IMR-90 (cell line): ENCODE measurements around the gene LUZP2. TPM values are rescaled to one million over a fixed set of nuclear protein-coding genes. Genes with fewer than 3 reads are reported as not detected.

Experiments used
- ATAC-seq: fragments of 200-7000 bp; cut with Tn5 transposase; 2 replicates; pipeline ENCODE4 v1.9.1; 2020; ENCODE audit warnings: low read depth, mild to moderate bottlenecking, moderate library complexity
- BruUV-seq: library from RNA; stranded (reverse); fragments of 400-500 nt; replicated peaks from 2 replicates; lab custom pipeline; 2021; lab: Mats Ljungman, UMichigan
- CTCF ChIA-PET: fragments of 300-600 bp; formaldehyde crosslinking; extraction: SDS; loops from one replicate; lab custom pipeline; 2021; ENCODE audit warnings: antibody characterized with exemption; lab: Yijun Ruan, JAX
- POLR2A ChIA-PET: fragments of 300-600 bp; sonication (Branson Sonifier 250); formaldehyde crosslinking; loops from one replicate; lab custom pipeline; 2022; ENCODE audit warnings: antibody characterized with exemption; ENCODE audit not compliant: unreplicated experiment; lab: Charles Lee
- DNase-seq: peaks from one replicate; pipeline ENCODE4 v3.0.0; 2013
- H2AFZ ChIP-seq: replicated peaks from 2 replicates; pipeline ENCODE3; 2013; ENCODE audit warnings: low read length, mild to moderate bottlenecking; ENCODE audit not compliant: poor library complexity
- H2AK5ac ChIP-seq: 2 replicates; pipeline ENCODE4 v1.6.1; 2013; ENCODE audit warnings: low read depth, low read length, inconsistent platforms
- H2AK9ac ChIP-seq: replicated peaks from 2 replicates; pipeline ENCODE3; 2013; ENCODE audit warnings: mild to moderate bottlenecking, low read depth, low read length, moderate library complexity; ENCODE audit not compliant: poor library complexity
- H2BK120ac ChIP-seq: 2 replicates; pipeline ENCODE4 v1.6.1; 2013; ENCODE audit warnings: low read depth, low read length, inconsistent platforms
- H2BK15ac ChIP-seq: 3 replicates; pipeline ENCODE4 v1.6.1; 2013; ENCODE audit warnings: low read depth, low read length, inconsistent platforms
- H2BK20ac ChIP-seq: 2 replicates; pipeline ENCODE4 v1.6.1; 2013; ENCODE audit warnings: low read depth, mild to moderate bottlenecking, inconsistent platforms, low read length, moderate library complexity
- H2BK5ac ChIP-seq: 2 replicates; pipeline ENCODE4 v1.6.1; 2013; ENCODE audit warnings: mild to moderate bottlenecking, low read depth, low read length, inconsistent platforms; ENCODE audit not compliant: poor library complexity, severe bottlenecking
- H3K14ac ChIP-seq: replicated peaks from 2 replicates; pipeline ENCODE4 v1.6.1; 2013; ENCODE audit warnings: low read depth, low read length, inconsistent platforms
- H3K18ac ChIP-seq: 2 replicates; pipeline ENCODE4 v1.6.1; 2013; ENCODE audit warnings: low read depth, low read length, control low read depth
- H3K23ac ChIP-seq: 2 replicates; pipeline ENCODE4 v1.6.1; 2013; ENCODE audit warnings: low read depth, low read length, inconsistent platforms
- H3K27ac ChIP-seq: 2 replicates; pipeline ENCODE4 v1.5.1; 2013; ENCODE audit warnings: mild to moderate bottlenecking, control low read depth, low read length; ENCODE audit not compliant: insufficient read depth
- H3K27me3 ChIP-seq: 2 replicates; pipeline ENCODE4 v1.6.1; 2013; ENCODE audit warnings: low read length; ENCODE audit not compliant: control insufficient read depth, insufficient read depth
- H3K36me3 ChIP-seq: 2 replicates; pipeline ENCODE4 v1.6.1; 2013; ENCODE audit warnings: low read length, mixed read lengths; ENCODE audit not compliant: control insufficient read depth, insufficient read depth
- H3K4ac ChIP-seq: 2 replicates; pipeline ENCODE4 v1.6.1; 2013; ENCODE audit warnings: low read depth, low read length, inconsistent platforms
- H3K4me1 ChIP-seq: 2 replicates; pipeline ENCODE4 v1.6.1; 2013; ENCODE audit warnings: low read length, mixed read lengths; ENCODE audit not compliant: control insufficient read depth, insufficient read depth
- H3K4me2 ChIP-seq: 2 replicates; pipeline ENCODE4 v1.6.1; 2013; ENCODE audit warnings: low read depth, mild to moderate bottlenecking, control low read depth, low read length, moderate library complexity
- H3K4me3 ChIP-seq: 2 replicates; pipeline ENCODE4 v1.5.1; 2013; ENCODE audit warnings: low read depth, mild to moderate bottlenecking, control low read depth, low read length, moderate library complexity; ENCODE audit not compliant: insufficient read depth
- H3K56ac ChIP-seq: 2 replicates; pipeline ENCODE4 v1.6.1; 2013; ENCODE audit warnings: low read length, inconsistent platforms; ENCODE audit not compliant: insufficient read depth; ENCODE audit errors: extremely low read depth
- H3K79me1 ChIP-seq, 2 experiments: 2 replicates each; pipeline ENCODE4 v1.6.1; 2013; ENCODE audit warnings: low read length in 2 of 2, inconsistent platforms in 1 of 2, low read depth in 1 of 2
- H3K9ac ChIP-seq: 2 replicates; pipeline ENCODE4 v1.6.1; 2013; ENCODE audit warnings: low read depth, low read length, control low read depth
- H3K9me1 ChIP-seq: 2 replicates; pipeline ENCODE4 v1.6.1; 2013; ENCODE audit warnings: low read length, inconsistent platforms; ENCODE audit not compliant: insufficient read depth
- H3K9me3 ChIP-seq: 2 replicates; pipeline ENCODE4 v1.6.1; 2013; ENCODE audit warnings: low read length; ENCODE audit not compliant: control insufficient read depth, insufficient read depth
- H4K20me1 ChIP-seq: 2 replicates; pipeline ENCODE4 v1.6.1; 2013; ENCODE audit warnings: low read length, inconsistent platforms; ENCODE audit not compliant: insufficient read depth
- H4K5ac ChIP-seq: 2 replicates; pipeline ENCODE4 v1.6.1; 2013; ENCODE audit warnings: mild to moderate bottlenecking, low read depth, low read length, control low read depth
- H4K8ac ChIP-seq, 2 experiments: 2 replicates each; pipeline ENCODE4 v1.6.1; 2013; ENCODE audit warnings: low read depth in 2 of 2, low read length in 2 of 2, control low read depth in 1 of 2, inconsistent platforms in 1 of 2
- H4K91ac ChIP-seq: 2 replicates; pipeline ENCODE4 v1.6.1; 2013; ENCODE audit warnings: low read depth, low read length, inconsistent platforms; ENCODE audit not compliant: insufficient read depth
- NFE2L2 ChIP-seq: fragments of 150-350 bp; IDR thresholded peaks from 2 replicates; pipeline ENCODE4 v1.6.1; 2016; ENCODE audit warnings: low read depth, mild to moderate bottlenecking, low read length
- RCOR1 ChIP-seq: IDR thresholded peaks from 2 replicates; pipeline ENCODE4 v1.6.1; 2012; ENCODE audit warnings: mild to moderate bottlenecking, low read length, improper control_type of control experiment; ENCODE audit not compliant: insufficient replicate concordance
- dilution Hi-C: fragments of 300-500 bp; cut with HindIII; formaldehyde crosslinking; loops from one replicate; pipeline ENCODE4 v1.14.3; 2018; ENCODE audit warnings: low sequenced_read_pairs; ENCODE audit not compliant: unreplicated experiment
- in situ Hi-C: fragments of 300-500 bp; cut with MboI; formaldehyde crosslinking; loops from 3 replicates; pipeline ENCODE4 v1.14.3; 2019; ENCODE audit warnings: low sequenced_read_pairs, inconsistent platforms, mixed read lengths
- intact Hi-C: fragments of 100-400 bp; cut with micrococcal nuclease; formaldehyde crosslinking; loops from 2 replicates; pipeline ENCODE4 v1.10.0; 2022
- polyA plus RNA-seq, 3 experiments: library from polyadenylated mRNA; depleted of rRNA; stranded (reverse); fragments of >200 nt; gene quantifications; 2 replicates each; pipeline ENCODE4 v1.2.3, GENCODE V29; 2012; ENCODE audit warnings: low replicate concordance in 1 of 3
- total RNA-seq: library from RNA; depleted of rRNA; stranded (reverse); fragments of >200 nt; gene quantifications from 2 replicates; pipeline ENCODE4 v1.2.3, GENCODE V29; 2012
- TF ChIP-seq, protein P1 (sequence below): fragments of 150-350 bp; IDR thresholded peaks from 2 replicates; pipeline ENCODE4 v1.6.1; 2017; ENCODE audit warnings: mild to moderate bottlenecking, antibody characterized with exemption, low read length, low read depth

LUZP2 gene
- total and polyA plus RNA-seq, 2 of the 4 experiments (the other 2 are of a cell fraction) = 0.89 to 2.0 TPM

DNA sequence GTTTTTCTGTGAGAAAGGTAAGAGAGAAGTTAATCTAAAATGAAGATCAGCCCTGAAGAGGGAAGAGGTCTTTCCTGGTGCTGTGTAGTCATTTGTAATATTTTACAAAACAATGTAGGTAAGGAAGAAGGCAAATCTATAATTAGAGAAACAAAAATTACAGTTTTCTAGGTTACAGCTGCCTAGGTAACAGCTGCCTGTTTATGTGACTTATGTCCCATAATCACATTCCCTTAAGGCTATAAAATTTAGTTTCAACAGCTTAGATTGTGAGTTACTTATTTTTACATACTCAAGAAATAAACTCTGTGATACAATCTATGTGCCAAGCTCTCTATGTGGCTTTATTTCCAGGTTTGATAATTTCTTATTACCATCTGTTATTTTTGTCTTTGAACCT is 19.8 kb downstream of the LUZP2 start:
- Histone ChIP-seq H2AK5ac (no peak overlapping the region), H3K23ac (no peak overlapping the region), H3K4ac (no peak overlapping the region), H3K27me3 (no peaks in the 10 kb centered on the region), H3K9me3 (no peaks in the 10 kb centered on the region), H3K56ac (no peak overlapping the region), H2BK120ac (no peak overlapping the region), H4K5ac (no peak overlapping the region), H4K20me1 (no peaks in the 10 kb centered on the region), H4K91ac (no peak overlapping the region), H3K14ac (no peak overlapping the region; the same call in 1 of the 2 replicates), H3K36me3 (no peaks in the 10 kb centered on the region), H2BK15ac (no peak overlapping the region), H2AFZ (no peak overlapping the region), H3K4me2 (no peak overlapping the region), H3K18ac (no peak overlapping the region), H3K9me1 (no peaks in the 10 kb centered on the region), H3K79me1 (no peaks in the 10 kb centered on the region), H2BK5ac (no peak overlapping the region), H3K9ac (no peak overlapping the region), H2BK20ac (no peak overlapping the region), H3K27ac (no peak overlapping the region), H3K4me1 (no peaks in the 10 kb centered on the region; the same call in 1 of the 2 replicates), H4K8ac (no peak overlapping the region), H2AK9ac (no peak overlapping the region), H3K4me3 (no peak overlapping the region)
- ChIA-PET POLR2A (no interaction called here), CTCF (no interaction called here)
- DNase-seq = no peak
- no TSS peak for BruUV-seq
- TF ChIP-seq, protein P1, sequence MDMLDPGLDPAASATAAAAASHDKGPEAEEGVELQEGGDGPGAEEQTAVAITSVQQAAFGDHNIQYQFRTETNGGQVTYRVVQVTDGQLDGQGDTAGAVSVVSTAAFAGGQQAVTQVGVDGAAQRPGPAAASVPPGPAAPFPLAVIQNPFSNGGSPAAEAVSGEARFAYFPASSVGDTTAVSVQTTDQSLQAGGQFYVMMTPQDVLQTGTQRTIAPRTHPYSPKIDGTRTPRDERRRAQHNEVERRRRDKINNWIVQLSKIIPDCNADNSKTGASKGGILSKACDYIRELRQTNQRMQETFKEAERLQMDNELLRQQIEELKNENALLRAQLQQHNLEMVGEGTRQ = no peak
- TF ChIP-seq NFE2L2 (no peak), RCOR1 (no peak)
- dilution Hi-C loops = no loop called here
- intact Hi-C loops = loop anchor here (10.0 kb wide), 1 partner anchor 1708 kb away; no protein-coding TSS in a partner anchor
- ATAC-seq = no peak
- in situ Hi-C loops = loop anchor here (25.0 kb wide), 1 partner anchor 1696 kb away; no protein-coding TSS in a partner anchor
